Hematopoietic multipotent progenitor cell treated with erythropoietin and hydrocortisone succinate and interleukin-3 and kit ligand, for 15 days (in vitro differentiated cells): Measurements from ENCODE around the gene ZNF668.
"Not testable (repeated sequence)": the region's sequence is repeated elsewhere in the genome, so short reads cannot be mapped to it uniquely, and the experiment has no call there.

Experiments
- DNase-seq: peaks from one replicate; pipeline ENCODE4 v3.0.0-alpha.2; 2015; ENCODE audit warnings: low spot score

The ZNF668 gene

DNA sequence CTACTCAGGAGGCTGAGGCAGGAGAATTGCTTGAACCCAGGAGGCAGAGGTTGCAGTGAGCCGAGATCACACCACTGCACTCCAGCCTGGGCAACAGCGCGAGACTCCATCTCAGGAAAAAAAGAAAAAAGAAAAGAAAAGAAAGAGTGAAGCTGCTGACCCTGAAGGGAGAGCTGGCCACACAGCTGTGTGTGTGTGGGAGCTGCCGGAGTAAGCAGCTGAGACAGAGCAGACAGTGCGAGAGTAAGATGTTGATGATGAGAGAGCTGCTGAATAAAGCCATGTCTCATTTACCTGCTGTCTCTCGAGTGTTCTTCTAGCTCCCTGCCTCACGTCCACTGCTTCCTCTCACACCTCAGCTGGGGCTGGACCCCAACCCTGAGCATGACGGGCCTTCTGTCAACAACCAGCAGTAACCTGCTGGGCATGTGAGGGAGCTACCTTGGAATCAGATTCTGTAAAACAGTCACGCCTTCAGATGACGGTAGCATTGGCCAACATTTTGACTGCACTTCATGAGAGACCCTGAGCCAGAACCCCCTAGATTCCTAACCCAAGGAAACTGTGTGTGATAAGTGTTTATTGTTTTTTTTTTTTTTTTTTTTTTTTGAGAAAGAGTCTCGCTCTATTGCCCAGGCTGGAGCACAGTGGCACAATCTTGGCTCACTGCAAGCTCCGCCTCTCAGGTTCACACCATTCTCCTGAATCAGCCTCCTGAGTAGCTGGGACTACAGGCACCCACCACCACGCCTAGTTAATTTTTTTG is 27.0 kb upstream of the ZNF668 start:
- not testable (repeated sequence) for DNase-seq

DNA sequence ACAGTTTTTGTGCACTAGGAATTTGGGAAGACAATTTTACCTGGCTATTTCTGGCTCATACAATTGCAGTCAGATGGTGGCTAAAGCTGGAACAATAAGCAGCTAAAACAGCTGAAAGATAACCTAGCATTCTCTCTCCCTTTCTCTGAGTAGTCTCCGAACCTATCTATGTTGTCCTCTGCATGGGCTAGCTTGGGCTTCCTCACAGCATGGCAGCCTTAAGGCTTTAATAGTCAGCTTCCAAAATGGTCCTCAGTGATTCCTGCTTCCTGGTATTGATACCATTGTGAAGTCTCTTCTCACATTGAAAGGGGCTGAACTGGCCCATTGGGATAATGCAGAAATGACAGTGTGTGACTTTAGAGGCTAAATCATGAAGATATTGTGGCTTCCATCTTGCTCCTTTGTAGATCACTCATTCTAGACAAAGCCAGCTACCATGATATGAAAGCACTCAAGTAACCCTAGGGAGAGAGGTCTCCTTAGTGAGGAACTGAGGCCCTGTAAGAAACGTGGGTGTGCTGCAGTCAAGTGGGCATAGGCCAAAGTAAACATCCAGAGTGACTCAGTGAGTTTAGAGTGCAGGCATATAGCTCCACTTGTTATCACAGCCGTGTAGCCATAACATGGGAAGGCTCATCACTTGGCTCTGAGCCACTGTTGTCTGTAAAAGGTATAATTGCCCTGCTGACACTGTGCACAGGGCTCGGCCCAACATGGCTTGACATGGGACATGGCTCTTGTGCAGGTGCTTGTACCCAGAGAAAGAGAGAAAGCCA is 26.0 kb upstream of the ZNF668 start:
- peak; percentile 34 for DNase-seq

DNA sequence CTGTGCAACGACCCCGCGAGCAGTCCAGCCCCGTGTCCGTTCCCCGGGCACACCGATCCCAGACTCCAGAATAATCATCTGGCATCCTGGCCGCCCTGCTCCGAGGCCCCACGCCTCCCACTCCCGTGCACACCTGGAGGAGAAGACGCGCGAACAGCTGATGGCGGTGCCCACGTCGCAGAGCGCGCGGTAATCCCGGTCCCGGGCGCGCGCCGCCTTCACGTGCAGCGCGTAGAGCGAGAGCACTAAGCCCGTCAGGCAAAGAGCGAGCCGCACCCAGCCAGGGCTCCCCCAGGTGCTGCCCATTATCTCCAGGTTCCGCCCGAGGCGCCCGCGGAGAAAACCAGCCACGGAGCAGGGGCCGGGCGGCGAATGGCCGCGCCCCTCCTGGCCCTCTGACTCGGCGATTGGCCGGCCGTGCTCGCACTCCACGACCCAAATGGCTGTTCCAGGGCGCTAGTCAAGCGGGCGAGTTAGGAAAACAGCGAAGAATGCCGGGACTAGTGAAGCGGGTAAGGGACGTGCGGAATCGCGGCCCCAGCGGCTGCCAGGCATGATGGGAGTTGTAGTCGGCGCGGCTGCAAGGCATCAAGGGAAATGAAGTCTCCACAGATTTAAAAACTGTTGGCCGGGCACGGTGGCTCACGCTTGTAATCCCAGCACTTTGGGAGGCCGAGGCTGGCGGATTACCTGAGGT is 20.5 kb upstream of the ZNF668 start, which contains the start of gene VKORC1:
Gene VKORC1, minus strand, starts transcription at position 374 of the 697 bp plus-strand sequence. Its CDS starts 68 bp downstream, at position 306.
- DNase-seq = peak; percentile 88

DNA sequence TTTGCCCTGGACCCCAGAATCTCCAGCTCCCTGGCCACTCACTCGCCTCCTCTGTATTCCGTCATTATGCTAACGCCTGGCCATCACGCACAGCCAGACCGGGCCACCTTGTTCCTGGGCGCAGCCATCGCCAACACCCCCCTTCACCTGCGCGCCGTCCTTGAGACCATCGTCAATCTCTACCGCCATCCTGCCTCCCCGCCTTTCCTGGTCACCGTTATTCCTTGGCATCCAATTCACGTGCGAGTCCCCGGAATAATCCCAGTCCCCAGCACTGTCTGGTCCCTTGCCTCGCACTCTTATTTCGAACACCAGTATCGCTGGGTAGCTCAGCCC is 20.0 kb upstream of the ZNF668 start:
- DNase-seq = no peak

DNA sequence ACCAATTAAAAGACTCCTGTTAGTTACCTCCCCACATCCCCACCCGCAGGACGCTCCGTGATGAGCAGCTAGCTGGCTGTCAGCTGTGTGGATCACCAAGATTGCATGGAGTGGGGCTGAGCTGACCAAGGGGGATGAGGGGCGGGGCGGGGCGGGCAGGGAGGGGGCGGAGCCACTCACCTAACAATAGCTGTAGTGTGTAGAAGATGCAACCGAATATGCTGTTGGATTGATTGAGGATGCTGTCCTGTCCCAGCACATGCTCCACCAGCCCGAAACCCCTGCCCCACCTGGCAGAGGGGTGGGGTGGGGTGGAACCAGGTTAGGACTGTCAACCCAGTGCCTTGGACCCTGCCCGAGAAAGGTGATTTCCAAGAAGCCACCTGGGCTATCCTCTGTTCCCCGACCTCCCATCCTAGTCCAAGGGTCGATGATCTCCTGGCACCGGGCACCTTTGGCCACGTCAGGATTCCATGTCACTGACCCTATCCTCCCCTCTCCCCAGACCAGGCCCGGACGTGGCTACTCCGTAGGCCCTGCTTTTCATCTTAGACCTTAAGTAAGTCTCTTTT is 19.2 kb upstream of the ZNF668 start:
- no peak for DNase-seq

DNA sequence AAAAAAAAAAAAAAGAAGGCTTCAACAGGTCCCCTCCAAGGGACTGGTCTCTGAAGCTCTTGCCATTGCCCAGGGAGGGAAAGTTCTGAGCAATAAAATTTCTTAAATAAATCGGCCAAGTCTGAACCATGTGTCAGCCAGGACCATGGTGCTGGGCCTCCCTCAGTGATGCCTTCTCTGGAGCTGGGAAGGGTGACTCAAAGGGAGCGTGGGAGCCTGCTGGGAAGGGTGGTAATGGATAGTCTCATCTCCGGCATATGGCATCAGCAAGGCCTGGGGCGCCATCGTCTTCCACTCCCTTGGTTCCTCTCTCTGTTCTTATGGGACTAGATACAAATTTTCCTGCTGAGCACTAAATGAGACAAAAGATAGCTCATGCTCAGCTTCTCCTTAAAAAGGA is 18.3 kb upstream of the ZNF668 start:
- DNase-seq = no peak

DNA sequence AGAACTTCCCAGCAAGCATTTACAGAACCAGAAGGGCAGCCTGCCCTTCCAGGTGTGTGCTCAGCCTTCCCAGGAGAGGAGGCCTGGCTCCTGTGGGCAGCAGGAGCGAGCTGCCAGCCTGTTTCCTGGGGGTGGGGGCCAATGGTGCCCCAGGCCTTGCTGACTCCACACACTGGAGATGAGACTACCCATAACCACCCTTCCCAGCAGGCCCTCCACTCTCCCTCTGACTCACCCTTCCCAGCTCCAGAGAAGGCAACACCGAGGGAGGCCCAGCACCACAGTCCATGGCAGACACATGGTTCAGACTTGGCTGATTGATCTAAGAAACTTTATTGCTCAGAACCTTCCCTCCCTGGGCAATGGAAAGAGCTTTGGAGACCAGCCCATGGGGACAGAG is 16.5 kb upstream of the ZNF668 start:
- DNase-seq = no peak

DNA sequence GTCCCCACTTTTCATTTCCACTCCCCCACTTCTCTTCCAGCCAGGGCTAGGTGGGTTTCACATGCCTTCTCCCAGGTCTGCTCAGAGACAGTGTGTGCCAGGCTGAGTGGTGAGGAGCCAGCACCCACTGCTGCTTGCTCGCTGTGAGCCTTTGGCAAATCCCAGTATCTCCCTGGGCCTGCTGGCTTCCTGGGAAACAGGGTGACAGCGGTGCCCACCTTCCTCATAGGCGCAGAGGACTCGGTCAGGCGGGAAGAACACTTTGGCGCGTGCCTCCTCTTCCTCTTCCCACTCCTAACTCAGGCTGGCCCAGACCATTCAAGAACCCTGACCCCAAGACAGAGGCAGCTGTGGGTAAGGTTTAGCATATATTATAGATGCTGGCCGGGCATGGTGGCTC is 15.2 kb upstream of the ZNF668 start:
- no peak for DNase-seq

DNA sequence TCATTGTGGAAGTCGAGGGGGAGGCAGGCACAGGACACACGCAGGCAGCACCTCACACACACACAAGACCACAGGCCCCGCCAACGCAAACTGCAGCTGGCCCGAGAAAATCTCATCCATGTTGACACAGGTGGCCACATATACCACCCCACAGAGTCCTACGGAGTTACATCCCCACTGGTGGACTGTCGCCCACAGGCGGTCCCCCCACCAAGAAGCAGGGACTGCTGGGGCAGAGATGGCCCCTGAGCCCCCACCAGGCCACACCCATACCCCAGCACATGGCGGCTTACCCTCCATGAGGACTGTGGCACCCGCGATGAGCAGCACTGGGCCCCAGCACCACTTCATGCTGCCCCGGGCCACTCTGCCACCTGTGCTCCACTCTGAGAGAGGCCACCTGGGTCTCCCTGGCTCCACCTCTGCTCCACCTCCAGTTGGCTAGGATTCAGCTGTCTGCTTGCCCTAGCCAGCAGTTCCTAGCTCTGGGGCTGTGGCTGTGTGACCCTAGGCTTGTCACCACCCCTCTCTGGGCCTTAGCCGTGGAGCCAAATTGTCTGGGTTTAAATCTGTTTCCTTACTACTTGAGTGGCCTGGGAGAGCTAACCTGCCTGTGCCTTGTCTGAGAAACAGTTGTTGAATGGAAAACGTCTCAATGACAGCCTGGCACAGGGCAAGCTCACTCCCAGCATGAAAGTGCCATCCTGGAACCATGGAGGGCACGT is 14.6 kb upstream of the ZNF668 start, which contains the start of gene PRSS53:
Gene PRSS53, minus strand, starts transcription at position 485 of the 725 bp plus-strand sequence. Its CDS starts 134 bp downstream, at position 351.
- DNase-seq = no peak

- no peak for DNase-seq
Observed at GRCh38 chr16:31087971-31088370, 13.9 kb upstream of the ZNF668 start.

DNA sequence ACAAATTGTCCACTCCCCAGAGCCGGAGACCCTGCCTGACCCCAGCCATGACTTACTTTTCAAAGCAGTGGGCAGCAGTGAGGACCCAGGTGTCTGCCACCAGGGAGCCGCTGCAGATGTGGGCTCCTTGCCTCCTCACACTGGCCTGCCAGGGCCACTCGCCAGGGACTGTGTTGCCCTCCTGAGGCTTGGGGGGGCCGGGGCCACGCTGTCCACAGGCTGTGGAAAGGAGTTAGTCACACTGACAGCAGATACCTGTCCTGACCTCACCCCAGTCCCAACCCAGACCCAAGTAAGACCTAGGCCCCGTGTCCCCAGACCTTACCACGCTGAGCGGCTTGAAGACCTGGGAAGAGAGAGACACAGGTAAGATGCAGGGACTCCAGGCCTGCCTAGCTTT is 13.4 kb upstream of the ZNF668 start:
- DNase-seq = no peak

DNA sequence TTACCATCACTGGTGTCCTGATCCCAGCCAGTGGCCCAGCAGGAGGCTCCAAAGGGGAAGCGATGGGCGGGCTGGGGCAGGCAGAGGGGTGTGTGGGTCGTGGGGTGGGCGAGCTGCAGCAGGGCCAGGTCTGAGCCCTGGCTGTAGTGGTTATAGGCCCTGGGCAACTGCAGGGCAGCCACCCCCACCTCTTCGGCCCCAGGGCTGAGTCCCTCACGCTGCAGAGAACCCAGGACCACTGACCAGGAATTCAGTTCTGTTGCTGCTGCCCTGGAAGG is 12.5 kb upstream of the ZNF668 start:
- no peak for DNase-seq

GRCh38 chr16:31085873-31086628 is 12.0 kb upstream of the ZNF668 start:
- no peak for DNase-seq

GRCh38 chr16:31085411-31085810 is 11.4 kb upstream of the ZNF668 start:
- DNase-seq = no peak

DNA sequence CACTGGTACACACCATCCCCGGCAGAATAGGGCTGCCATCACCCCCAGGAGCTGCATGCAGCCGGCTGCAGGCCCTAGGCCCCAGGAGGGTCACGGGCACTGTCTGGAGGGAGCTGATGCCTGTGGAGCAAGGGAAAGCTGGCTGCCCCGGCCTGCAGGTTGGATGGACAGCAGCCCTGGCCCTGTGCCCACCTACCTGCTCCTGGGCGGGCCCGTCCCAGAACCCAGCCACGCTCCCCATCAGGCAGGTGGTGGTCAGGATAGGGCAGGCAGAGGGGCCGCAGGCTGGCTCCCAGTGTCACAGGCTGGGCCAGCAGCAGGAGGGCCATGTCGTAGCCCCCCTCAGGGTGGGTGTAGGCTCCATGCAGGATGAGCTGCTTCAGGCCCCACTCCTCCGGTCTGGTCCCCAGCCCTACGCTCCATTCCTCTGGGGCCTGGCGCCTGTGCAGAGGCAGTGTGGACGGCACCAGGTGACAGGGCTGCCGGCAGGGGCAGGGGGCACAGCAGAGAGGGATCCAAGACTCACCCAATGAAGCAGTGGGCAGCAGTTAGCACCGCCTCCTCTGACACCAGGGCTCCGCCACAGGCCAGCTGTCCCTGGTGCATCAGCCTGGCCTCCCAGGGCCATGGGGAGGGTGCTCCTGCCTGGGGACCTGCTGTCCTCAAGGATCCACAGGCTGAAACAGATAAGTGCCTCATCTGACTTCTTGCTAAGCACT is 10.7 kb upstream of the ZNF668 start:
- no peak for DNase-seq

- no peak for DNase-seq
Observed at GRCh38 chr16:31083981-31084380, 9.9 kb upstream of the ZNF668 start.

GRCh38 chr16:31083556-31083955 is 9.5 kb upstream of the ZNF668 start:
- no peak for DNase-seq

DNA sequence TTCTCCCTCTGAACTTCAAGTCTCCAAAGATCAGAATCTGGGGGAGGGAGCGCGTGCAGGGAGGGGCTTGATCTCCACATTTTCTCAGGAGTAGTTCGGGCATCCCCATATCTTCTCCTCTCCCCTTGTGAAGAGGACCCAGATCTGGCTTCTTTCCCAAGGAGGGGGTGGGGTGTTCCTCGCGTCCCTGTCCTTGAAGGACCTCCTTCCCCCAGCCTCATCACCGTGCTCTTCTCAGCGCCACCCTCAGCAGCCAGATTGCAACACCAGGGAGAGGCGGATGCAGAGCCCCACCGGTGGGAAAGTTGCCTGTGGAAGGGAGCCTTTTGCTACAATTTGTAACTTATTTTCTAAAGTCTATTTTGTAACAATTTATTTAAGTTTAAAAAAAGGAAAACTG is 9.0 kb upstream of the ZNF668 start:
- no peak for DNase-seq

DNA sequence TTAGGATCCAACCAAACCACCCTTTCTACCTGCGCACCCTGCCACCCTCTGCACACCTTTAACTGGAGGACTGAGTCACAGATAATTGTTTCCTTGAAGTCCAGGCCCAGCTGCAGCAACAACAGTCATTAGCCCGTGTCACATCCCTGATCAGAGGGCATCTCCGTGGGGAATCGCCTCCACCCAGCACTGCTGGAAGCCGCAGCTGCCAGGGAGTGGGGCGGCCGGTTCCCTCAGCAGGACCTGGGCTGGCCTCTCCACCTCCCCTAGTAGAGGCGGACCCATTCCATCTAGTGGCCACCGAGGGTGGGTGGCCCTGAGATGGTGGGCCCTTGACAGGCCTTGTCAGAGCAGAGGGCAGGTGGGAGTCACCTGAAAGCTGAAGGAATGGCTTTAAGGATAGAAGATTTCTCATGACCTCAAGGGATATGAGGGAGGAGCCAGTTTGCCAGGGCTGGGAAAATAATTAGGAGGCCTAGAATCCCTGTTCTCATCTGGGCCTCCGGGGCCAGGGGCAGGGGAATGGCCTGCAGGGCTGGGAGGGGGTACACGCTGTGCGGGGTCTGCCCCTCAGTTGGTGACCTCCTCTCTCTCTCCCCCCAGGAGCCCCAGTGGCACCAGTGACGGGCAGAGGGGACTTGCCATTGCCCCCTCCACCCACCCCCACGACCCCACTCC is 8.5 kb upstream of the ZNF668 start:
- no peak for DNase-seq
